GM18507 (cell line): ENCODE results near the gene SRRM3.
"Not testable (repeated sequence)": the region's sequence is repeated elsewhere in the genome, so short reads cannot be mapped to it uniquely, and the experiment has no call there.

ENCODE experiments used
- DNase-seq: peaks from one replicate; pipeline ENCODE4 v3.0.0; 2011; ENCODE audit warnings: low read depth; ENCODE audit not compliant: insufficient read length; ENCODE audit errors: extremely low spot score
- FAIRE-seq: peaks from 2 replicates; lab custom pipeline; 2011; peaks lifted over from hg19 to GRCh38; lab: Jason Lieb, UNC

SRRM3 gene

GRCh38 chr7:76254781-76255180 lies 53.1 kb downstream of the SRRM3 start:
- DNase-seq, result no peak
- FAIRE-seq, result no peak

GRCh38 chr7:76257973-76258372 lies 56.3 kb downstream of the SRRM3 start:
- FAIRE-seq (no peak), DNase-seq (no peak)

GRCh38 chr7:76259124-76260093 lies 57.7 kb downstream of the SRRM3 start:
- DNase-seq (no peak), FAIRE-seq (no peak)

GRCh38 chr7:76260171-76260703 lies 58.5 kb downstream of the SRRM3 start:
- DNase-seq (peak; percentile 47), FAIRE-seq (no peak)

- no peak for FAIRE-seq
- DNase-seq, result no peak
Measured at GRCh38 chr7:76261329-76261728, 59.6 kb downstream of the SRRM3 start.

- DNase-seq, result no peak
- no peak for FAIRE-seq
Measured at GRCh38 chr7:76261931-76262330, 60.2 kb downstream of the SRRM3 start.

- no peak for DNase-seq
- FAIRE-seq, result peak; percentile 70
Measured at GRCh38 chr7:76262683-76263402, 61.1 kb downstream of the SRRM3 start.

- no peak for DNase-seq
- no peak for FAIRE-seq
Measured at GRCh38 chr7:76265299-76265698, 63.6 kb downstream of the SRRM3 start.

DNA sequence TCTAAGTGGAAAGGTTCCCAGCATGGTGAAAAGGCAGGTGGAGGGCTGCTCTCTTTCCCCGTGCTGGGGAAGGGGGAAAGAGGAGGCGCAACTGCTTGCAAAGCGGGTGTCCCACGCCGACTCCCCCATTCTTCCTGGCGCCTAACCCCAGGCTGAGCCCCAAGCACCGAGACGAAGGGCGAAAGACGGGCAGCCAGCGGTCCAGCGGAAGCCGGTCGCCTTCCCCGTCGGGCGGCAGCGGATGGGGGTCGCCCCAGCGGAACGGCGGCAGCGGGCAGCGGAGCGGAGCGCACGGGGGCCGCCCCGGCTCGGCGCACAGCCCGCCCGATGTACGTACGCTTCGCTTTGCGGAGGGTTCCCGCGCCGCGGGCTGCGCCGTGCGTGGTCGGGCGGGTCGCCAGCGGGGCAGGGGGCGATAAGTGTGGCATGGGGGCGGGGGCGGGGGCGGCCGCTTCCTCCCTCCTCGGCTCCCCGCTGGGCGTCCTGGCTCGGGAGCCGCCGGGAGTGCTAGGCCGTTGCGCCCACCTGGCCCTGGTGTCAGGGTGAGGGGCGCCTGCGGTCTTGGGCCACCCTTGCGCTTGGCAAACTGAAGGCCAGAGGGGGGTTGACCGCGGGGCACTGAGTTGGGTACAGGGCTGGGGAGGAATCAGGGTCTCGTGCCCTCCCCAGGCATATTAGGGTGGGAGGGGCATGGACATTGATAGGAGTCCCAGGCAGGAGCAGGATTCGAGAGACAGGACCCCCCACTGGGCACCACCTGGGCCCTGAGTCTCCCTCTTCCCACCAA lies 65.6 kb downstream of the SRRM3 start:
- DNase-seq (no peak), FAIRE-seq (no peak)

DNA sequence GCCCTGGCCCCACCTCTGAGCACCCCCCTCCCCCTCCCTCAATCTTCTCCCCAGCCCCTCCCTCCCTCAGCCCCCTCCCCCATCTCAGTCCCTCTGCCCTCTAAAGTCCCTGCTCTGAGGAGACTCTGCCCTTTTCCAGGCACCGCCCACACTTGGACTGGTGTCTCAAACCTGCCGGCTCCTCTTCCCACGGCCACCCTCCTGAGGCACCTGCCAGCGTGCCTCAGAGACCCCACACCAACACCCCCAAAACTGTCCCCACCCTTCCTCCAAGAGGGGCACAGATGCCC lies 66.1 kb downstream of the SRRM3 start:
- DNase-seq, result no peak

GRCh38 chr7:76268376-76268775 lies 66.7 kb downstream of the SRRM3 start:
- DNase-seq (no peak), FAIRE-seq (peak; percentile 24)

More for the DNA sequence above, 66.1 kb downstream of the SRRM3 start:
- FAIRE-seq, result no peak

DNA sequence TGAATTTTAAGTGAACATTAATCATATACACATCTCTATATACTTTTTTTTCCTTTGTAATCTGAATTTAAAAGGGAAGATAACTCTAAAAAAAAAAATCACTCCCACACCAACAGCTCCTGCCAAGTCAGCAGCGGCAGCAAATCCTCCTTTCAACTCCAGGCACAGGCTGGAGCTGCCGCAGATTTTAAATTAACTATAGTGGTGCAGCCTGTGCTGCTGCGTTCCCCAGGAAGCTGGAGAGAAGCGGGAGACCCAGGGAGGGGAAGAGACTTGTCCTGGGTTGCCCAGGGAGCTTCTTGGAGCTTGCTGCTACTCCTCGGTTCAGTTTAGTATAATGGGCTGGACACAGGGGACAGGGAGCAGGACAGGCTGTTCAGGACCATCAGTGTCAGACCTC lies 68.2 kb downstream of the SRRM3 start:
- no peak for FAIRE-seq
- no peak for DNase-seq

DNA sequence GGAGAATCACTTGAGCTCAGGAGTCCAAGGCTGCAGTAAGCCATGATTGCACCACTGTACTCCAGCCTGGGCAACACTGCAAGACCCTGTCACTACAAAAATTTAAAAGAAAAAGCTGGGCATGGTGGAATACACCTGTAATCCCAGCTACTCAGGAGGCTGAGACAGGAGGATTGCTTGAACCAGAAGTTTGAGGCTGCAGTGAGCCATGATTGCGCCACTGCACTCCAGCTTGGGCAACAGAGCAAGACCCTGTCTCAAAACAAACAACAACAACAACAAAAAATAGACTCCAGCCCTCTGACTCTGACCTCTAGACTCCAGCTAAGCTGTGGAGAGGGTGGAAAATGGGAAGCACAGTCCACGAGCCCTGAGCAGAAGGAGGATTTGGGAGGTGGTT lies 69.7 kb downstream of the SRRM3 start:
- not testable (repeated sequence) for DNase-seq, FAIRE-seq

DNA sequence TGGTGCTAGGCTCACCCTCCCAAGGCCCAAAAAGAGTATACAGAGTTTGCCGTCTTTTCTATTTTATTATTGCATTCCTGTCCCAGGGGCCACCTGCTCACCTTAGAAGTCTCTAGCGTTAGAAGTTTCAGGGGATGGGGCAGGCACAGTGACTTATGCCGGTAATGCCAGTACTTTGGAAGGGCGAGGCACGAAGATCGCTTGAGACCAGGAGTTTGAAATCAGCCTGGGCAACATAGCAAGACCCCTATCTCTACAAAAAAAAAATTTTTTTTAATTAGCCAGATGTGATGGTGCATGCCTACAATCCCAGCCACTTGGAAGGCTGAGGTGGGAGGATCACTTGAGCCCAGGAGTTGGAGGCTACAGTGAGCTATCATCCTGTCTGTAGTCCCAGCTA lies 70.4 kb downstream of the SRRM3 start:
- DNase-seq, result no peak
- FAIRE-seq, result no peak

GRCh38 chr7:76272851-76273497 lies 71.3 kb downstream of the SRRM3 start:
- FAIRE-seq (peak; percentile 90), DNase-seq (no peak)

DNA sequence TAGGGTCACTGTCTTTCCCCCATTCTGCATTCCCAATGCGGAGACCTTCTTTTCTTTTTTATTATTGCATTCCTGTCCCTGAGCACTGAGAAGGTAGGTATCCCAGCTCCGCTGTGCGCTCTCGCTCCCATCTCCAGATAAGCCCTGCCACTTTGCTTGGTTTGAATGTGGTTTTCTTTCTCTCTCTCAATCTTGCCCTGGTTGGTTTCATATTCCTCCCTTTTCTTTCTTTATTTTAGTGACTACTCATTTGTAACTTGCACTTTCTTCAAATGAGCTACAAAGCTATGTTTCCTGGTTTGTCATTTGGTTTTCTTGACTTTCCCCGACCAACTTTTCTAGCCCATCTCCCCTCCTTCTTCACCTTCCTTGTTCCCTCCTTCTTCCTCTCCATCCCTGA lies 71.8 kb downstream of the SRRM3 start:
- FAIRE-seq (peak; percentile 54), DNase-seq (no peak)

DNA sequence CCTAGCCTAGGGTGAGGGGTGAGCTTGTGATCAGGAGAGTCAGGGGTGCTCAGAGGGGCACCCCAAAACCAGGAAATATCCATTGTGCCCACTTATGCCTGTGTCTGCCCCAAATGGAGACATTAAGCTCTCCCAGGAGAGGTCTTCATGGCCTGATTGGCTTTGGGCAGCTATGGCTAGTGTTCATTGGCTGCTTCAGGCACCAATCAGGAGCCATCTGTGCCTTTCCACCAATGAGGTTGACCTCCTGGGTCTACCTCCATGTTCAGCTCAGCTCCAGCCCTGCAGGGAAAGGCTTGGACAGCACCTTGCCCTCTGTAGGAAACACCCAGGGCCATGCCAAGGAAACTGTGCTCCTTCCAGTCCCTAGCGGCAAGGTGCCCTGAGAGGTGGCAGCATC lies 76.8 kb downstream of the SRRM3 start:
- no peak for FAIRE-seq
- DNase-seq, result no peak

DNA sequence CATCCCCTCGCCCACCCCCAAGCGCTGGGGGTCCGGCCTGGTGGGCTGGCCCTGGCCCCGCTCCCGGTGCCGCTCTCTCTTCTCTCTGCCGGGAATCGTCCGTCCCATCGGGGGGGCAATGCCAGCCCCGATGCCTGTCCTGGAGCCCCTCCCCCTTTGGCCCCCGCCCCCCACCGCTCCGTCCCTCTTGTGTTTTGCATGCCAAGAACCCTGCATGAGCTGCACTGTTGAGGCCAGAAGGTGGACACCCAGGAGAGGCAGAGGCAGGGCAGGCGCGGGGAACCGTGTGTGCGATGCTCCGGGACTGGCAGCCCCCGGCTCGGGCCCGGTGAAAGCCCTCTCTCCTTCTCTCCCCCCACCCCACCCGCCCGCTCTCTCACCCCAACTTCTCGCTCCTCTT lies 78.7 kb downstream of the SRRM3 start:
- FAIRE-seq (no peak), DNase-seq (no peak)

DNA sequence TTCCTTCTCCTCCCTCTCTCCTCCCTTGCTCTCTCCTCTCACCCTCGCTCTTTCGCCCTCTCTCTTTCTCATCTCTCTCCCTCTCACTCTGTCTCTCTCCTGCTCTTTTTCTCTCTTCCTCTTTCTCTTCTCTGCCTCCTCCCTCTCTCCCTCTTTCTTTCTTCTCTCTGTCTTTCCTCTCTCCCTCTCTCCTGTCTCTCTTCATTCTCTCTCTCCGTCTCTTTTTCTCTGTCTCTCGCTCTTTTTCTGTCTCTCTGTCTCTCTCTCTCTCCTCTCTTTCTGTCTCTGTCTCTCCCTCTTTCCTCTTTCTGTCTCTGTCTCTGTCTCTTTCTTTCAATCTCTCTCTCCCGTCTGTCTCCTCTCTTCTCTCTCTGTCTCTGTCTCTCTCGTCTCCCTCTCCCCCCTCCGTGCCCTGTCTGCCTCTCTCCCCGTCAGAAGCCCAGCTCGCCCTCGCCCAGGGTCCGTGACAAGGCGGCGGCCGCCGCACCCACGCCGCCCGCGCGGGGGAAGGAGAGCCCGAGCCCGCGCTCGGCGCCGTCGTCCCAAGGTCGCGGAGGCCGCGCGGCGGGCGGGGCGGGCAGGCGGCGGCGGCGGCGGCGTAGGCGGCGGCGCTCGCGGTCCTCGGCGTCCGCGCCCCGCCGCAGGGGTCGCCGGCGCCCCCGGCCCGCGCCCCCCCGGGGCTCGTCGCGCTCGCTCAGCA lies 79.5 kb downstream of the SRRM3 start:
- FAIRE-seq, result no peak
- DNase-seq, result no peak
